AG04450 (cell line): ENCODE measurements around the gene SEZ6L2. TPM values are rescaled to one million over a fixed set of nuclear protein-coding genes. Genes with fewer than 3 reads are reported as not detected.

ENCODE experiments used
- CTCF ChIA-PET: fragments of 300-600, 350-600 bp; formaldehyde crosslinking; extraction: SDS; loops from one replicate; lab custom pipeline; 2022; ENCODE audit warnings: antibody characterized with exemption, inconsistent platforms; lab: Charles Lee
- POLR2A ChIA-PET: fragments of 350-600 bp; formaldehyde crosslinking; extraction: SDS; loops from one replicate; lab custom pipeline; 2021; ENCODE audit warnings: antibody characterized with exemption, inconsistent platforms; lab: Yijun Ruan, JAX
- DNase-seq: peaks from one replicate; pipeline ENCODE4 v3.0.0-alpha.2; 2011; ENCODE audit warnings: low read depth, low spot score
- H3K27ac ChIP-seq: one replicate; pipeline ENCODE4 v1.5.1; 2012; ENCODE audit warnings: low read depth, low read length, control low read depth
- H3K27me3 ChIP-seq: one replicate; pipeline ENCODE4 v1.6.0; 2012; ENCODE audit warnings: low read length; ENCODE audit not compliant: control insufficient read depth, insufficient read depth
- H3K4me3 ChIP-seq: 2 replicates; pipeline ENCODE4 v1.5.1; 2011; ENCODE audit warnings: mild to moderate bottlenecking, low read depth, low read length, control low read depth
- H3K9me3 ChIP-seq: 2 replicates; pipeline ENCODE4 v1.5.1; 2012; ENCODE audit warnings: low read length; ENCODE audit not compliant: control insufficient read depth, insufficient read depth
- CTCF ChIP-seq: IDR thresholded peaks from 2 replicates; pipeline ENCODE4 v1.5.1; 2011; ENCODE audit warnings: low read depth, low read length, control low read depth, inconsistent platforms
- polyA plus RNA-seq: library from polyadenylated mRNA; depleted of rRNA; stranded (reverse); fragments of >200 nt; gene quantifications from 2 replicates; pipeline ENCODE4 v1.2.3, GENCODE V29; 2011

Gene SEZ6L2
- polyA plus RNA-seq, 1 experiment, result 5.0 TPM

- H3K27me3 ChIP-seq, result no peaks in the 10 kb centered on the region
- no peak for DNase-seq
- no peak for TF ChIP-seq CTCF
- ChIA-PET CTCF (interaction anchor here (0.6 kb wide), 1 partner anchor 791 kb away, joined by 3 read pairs; no protein-coding TSS in a partner anchor), POLR2A (interaction anchor here (0.5 kb wide), 1 partner anchor 10 kb away, joined by 3 read pairs; no protein-coding TSS in a partner anchor)
- H3K4me3 ChIP-seq, result no peak overlapping the region
- H3K9me3 ChIP-seq, result no peaks in the 10 kb centered on the region
- no peak overlapping the region for H3K27ac ChIP-seq
Observed at GRCh38 chr16:29844575-29845331, 54.6 kb downstream of the SEZ6L2 start.

GRCh38 chr16:29843931-29844330 lies 55.4 kb downstream of the SEZ6L2 start:
- ChIA-PET POLR2A (no interaction called here), CTCF (no interaction called here)
- Histone ChIP-seq H3K9me3 (no peaks in the 10 kb centered on the region), H3K27me3 (no peaks in the 10 kb centered on the region), H3K27ac (no peak overlapping the region), H3K4me3 (no peak overlapping the region)
- TF ChIP-seq CTCF, result no peak
- no peak for DNase-seq

- Histone ChIP-seq H3K27me3 (no peaks in the 10 kb centered on the region), H3K9me3 (no peaks in the 10 kb centered on the region), H3K4me3 (no peak overlapping the region), H3K27ac (no peak overlapping the region)
- CTCF ChIA-PET, result no interaction called here
- DNase-seq, result no peak
- 0 out of 2 replicates have a peak, but pooled peaks have one; percentile 3 for TF ChIP-seq CTCF
- POLR2A ChIA-PET, result interaction anchor here (0.6 to 0.7 kb wide), 2 partner anchors 16 to 17 kb away, joined by 4 to 7 read pairs; no protein-coding TSS in a partner anchor
Observed at GRCh38 chr16:29842732-29843346, 56.5 kb downstream of the SEZ6L2 start.

GRCh38 chr16:29841631-29842030 lies 57.7 kb downstream of the SEZ6L2 start:
- POLR2A ChIA-PET, result interaction anchor here (1.0 kb wide), 1 partner anchor 11 kb away, joined by 4 read pairs; no protein-coding TSS in a partner anchor

More at GRCh38 chr16:29841631-29842030, 57.7 kb downstream of the SEZ6L2 start:
- no peaks in the 10 kb centered on the region for H3K27me3 ChIP-seq
- TF ChIP-seq CTCF, result no peak
- no peak for DNase-seq
- CTCF ChIA-PET, result no interaction called here
- H3K9me3 ChIP-seq, result no peaks in the 10 kb centered on the region; the same call in 1 of the 2 replicates
- no peak overlapping the region for H3K27ac ChIP-seq
- no peak overlapping the region for H3K4me3 ChIP-seq
